HG03159 (cell line): ENCODE measurements around the gene HBZ.
"Not testable (repeated sequence)": the region's sequence is repeated elsewhere in the genome, so short reads cannot be mapped to it uniquely, and the experiment has no call there.

Source experiments
- ATAC-seq: cut with Tn5 transposase; IDR thresholded peaks from one replicate; pipeline ENCODE4 v1.9.1; 2021; ENCODE audit warnings: mild to moderate bottlenecking, moderate library complexity; ENCODE audit not compliant: unreplicated experiment

Gene HBZ

DNA sequence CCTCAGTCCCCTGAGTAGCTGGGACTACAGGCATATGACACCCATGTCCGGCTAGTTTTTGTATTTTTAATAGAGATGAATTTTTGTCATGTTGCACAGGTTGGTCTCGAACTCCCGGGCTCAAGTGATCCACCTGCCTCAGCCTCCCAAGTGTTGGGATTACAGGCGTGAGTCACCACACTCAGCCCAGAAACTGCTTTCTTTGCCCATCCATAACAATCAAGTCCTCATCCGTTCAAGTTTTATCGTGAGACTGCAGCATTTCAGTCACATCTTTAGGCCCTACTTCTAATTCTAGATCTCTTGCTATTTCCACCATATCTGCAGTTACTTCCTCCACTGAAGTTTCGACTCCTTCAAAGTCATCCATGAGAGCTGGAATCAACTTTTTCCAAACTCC, 20.3 kb upstream of the HBZ start:
- no peak for ATAC-seq

GRCh38 chr16:133716-134115, 18.7 kb upstream of the HBZ start:
- no peak for ATAC-seq

DNA sequence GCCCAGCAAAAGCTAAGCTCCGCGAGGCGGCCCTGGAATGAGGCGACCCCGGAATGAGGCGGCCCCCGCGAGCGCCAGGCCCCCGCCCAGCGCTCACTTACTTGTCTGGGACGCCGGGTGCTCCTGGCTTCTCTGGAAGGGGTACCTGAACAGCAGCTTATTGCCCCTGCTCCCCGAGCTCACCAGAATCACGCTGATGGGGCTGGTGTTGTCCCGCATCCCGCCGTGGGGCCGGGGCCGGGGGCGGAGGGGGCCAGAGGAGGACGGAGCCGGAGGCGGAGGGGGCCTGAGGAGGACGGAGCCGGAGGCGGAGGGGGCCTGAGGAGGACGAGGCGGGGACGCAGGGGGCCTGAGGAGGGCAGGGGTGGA, 14.4 kb upstream of the HBZ start:
- no peak for ATAC-seq

DNA sequence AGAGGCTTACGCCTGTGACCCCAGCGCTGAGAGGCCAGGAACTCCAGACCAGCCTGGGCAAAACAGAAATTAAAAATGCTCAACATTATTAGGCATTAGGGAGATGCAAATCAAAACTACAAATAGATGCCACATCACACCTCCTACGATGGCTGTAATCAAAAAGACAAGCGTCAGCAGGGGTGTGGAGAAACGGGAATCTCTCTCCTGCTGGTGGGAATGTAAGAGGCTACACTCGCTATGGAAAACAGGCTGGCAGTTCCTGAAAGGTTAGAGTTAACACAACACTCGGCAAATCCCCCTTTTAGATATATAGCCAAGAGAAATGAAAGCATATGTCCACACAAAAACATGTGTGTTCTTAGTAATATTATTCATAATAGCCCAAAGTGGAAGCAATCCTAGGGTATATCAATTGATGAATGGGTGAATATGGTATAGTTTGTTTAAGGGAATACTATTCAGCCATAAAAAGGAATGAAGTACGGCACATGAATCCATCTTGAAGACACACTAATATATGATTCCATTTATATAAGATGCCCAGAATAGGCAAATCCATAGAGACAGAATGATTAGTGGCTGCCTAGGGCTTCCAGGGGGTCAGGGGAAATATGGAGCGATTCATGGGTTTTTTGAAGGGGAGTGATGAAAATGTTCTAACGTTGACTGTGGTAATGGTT, 12.1 kb upstream of the HBZ start:
- no peak for ATAC-seq

DNA sequence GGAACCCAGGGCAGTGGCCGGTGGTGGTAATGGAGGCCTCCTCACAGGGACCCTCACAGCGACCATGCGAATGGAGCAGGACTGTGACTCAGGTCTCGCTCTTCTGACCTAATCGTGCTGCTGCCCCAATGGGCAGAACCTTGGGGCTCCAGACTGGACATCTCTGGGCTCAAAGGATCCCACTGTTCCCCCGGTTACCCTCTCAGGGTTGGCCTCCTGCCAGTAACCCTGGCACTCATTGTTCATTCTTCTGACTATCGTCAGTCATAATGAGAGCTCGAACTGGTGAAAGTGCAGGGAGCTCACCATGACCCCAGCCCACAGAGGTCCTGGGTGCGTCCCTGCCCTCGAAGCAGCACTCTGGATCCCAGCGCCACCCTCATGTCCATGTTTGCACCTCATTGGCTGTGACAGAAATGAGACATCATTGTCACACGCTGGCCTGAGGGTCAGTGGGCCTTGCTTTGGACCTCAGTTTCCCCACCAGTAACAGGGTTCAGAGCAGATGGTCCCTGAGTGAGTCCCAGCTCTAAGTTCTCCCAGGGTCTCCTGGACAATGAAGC, 10.0 kb upstream of the HBZ start:
- no peak for ATAC-seq

DNA sequence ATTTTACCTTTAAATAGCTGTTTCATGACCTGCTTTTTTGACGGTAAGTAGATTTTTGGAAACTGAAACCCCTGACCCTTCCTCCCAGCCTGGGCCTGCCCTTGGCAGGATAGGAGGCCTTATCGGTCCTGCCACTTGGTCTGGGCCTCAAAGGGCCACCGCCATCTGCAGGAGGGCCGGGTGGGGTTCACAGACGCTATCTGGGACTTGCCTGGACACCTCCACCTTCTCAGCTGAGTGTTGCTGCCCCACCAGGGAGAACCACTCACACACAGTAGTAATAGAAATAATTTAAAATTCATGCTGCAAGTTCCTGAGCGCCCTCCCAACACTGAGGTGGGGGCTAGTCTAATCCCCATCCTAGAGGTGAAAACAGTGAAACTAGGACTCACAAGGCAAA, 9.4 kb upstream of the HBZ start:
- no peak for ATAC-seq

DNA sequence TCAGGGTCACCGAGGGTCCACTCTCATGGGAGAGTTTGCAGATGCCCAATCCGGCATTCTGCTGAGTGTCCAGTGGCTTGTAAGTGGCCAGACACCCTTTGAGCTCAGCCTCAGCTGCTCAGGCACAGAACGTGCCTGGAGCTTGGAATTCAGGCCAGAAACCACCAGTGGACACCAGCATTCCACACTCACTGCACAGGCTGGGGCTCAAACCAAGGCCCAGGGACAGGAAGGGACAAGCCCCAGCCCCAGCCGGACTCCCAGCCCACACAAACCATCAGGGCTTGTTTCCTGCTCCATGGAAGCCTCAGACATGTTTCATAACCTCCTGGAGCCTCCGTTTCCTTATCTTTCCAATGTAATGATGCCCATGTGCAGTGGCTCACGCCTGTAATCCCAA, 9.0 kb upstream of the HBZ start:
- ATAC-seq, result no peak

- ATAC-seq, result no peak
Measured at GRCh38 chr16:144797-145252, 7.6 kb upstream of the HBZ start.

DNA sequence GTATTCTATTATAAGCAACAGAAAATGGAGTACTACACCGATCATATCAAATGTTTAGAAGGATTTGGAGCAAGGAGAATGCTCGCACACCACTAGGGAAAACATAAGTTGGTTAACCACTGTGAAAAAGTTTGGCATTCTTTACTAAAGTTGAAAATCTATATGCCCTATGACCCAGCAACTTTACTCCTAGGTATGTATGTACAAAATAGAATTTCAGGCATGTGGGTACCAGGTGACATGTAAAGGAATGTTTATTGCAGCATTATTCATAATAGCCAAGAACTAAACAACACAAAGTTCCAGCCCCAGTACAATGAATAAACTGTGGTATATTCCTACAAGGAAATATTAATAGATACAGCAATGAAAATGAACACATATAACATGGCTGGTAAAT, 5.8 kb upstream of the HBZ start:
- ATAC-seq, result no peak

GRCh38 chr16:149024-149660, 3.3 kb upstream of the HBZ start:
- no peak for ATAC-seq

GRCh38 chr16:153129-153521, 681 bp downstream of the HBZ start:
- not testable (repeated sequence) for ATAC-seq

DNA sequence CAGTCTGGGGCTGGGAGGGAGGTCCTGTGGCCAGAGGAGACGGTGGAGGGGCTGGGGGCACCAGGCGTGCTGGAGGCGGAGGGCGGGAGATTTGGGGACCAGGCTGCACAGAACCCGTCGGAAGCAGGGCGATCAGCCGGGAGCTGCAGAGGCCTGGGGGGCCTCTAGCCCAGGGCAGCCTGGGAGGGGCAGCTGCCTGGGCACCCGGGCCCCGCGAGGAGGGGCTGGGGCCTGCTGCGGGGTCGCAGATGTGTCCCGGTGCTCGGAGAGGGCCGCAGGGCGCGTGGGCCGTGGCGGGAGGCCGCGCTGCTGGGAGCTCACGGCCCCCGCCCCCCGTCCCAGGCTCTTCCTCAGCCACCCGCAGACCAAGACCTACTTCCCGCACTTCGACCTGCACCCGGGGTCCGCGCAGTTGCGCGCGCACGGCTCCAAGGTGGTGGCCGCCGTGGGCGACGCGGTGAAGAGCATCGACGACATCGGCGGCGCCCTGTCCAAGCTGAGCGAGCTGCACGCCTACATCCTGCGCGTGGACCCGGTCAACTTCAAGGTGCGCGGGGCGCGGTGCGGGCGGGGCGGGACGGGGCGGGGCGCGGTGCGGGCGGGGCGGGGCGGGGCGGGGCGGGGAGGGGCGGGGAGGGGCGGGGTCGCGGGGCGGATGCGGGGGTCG, 1.2 kb downstream of the HBZ start:
- not testable (repeated sequence) for ATAC-seq

DNA sequence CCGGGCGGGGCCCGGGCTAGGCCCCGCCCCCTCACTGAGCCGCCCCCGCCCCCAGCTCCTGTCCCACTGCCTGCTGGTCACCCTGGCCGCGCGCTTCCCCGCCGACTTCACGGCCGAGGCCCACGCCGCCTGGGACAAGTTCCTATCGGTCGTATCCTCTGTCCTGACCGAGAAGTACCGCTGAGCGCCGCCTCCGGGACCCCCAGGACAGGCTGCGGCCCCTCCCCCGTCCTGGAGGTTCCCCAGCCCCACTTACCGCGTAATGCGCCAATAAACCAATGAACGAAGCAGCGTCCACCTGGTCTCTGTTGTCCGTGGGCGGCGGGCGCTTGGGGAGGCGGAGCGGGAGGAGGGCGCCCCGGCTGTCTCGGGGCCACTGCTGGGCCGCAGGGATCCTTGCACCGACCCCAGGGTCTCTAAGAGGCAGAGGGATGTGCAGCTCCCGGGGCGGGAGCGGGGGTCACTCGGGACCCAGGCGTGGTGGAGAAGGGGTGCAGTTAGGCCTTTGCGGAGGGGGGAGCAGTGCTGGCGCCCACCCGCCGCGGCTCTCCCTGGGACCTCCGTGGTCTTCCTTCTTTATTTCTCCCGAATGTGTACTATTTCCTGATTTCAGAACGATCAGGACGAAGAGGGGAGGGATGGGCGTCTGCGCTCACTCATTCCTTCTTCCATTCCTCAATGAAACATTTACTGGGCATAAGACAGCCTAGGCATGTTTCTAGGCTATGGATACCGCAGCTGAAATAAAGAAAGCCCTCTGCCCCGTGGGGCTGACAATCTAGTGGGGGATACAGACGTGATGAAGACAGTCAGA, 2.0 kb downstream of the HBZ start:
- ATAC-seq, result no peak

- no peak for ATAC-seq
Measured at GRCh38 chr16:155031-155398, 2.6 kb downstream of the HBZ start.

DNA sequence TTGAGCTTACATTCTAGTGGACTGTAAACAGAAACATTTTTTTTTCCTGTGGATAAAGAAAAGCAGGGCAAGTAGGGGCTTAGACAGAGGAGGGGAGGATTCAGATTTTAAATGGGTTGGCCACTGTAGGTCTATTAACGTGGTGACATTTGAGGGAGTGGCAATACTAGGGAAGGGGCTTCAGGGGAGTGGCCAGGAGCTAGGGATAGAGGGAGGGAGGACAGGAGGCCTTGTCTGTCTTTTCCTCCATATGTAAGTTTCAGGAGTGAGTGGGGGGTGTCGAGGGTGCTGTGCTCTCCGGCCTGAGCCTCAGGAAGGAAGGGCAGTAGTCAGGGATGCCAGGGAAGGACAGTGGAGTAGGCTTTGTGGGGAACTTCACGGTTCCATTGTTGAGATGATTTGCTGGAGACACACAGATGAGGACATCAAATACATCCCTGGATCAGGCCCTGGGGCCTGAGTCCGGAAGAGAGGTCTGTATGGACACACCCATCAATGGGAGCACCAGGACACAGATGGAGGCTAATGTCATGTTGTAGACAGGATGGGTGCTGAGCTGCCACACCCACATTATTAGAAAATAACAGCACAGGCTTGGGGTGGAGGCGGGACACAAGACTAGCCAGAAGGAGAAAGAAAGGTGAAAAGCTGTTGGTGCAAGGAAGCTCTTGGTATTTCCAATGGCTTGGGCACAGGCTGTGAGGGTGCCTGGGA, 6.8 kb downstream of the HBZ start:
- ATAC-seq, result no peak

DNA sequence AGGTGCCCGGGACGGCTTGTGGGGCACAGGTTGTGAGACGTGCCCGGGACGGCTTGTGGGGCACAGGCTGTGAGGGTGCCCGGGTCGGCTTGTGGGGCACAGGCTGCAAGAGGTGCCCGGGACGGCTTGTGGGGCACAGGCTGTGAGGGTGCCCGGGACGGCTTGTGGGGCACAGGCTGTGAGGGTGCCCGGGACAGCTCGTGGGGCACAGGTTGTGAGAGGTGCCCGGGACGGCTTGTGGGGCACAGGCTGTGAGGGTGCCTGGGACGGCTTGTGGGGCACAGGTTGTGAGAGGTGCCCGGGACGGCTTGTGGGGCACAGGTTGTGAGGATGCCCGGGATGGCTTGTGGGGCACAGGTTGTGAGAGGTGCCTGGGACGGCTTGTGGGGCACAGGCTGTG, 7.8 kb downstream of the HBZ start:
- not testable (repeated sequence) for ATAC-seq

- ATAC-seq, result no peak
Measured at GRCh38 chr16:160691-161190, 8.3 kb downstream of the HBZ start.

GRCh38 chr16:162271-162991, 10.0 kb downstream of the HBZ start:
- no peak for ATAC-seq

DNA sequence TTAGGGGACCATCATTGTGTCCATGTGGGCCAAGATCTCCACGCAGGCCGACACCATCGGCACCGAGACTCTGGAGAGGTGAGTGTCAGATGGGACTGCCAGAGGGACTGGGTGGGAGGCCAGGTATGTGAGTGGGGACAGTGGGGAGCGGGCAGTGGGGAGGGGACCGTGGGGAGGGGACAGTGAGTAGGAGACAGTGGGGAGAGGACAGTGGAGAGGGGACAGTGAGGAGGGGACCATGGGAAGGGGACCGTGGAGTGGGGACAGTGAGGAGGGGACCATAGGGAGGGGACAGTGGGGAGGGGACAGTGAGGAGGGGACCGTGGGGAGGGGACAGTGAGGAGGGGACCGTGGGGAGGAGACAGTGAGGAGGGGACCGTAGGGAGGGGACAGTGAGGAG, 10.7 kb downstream of the HBZ start:
- not testable (repeated sequence) for ATAC-seq

DNA sequence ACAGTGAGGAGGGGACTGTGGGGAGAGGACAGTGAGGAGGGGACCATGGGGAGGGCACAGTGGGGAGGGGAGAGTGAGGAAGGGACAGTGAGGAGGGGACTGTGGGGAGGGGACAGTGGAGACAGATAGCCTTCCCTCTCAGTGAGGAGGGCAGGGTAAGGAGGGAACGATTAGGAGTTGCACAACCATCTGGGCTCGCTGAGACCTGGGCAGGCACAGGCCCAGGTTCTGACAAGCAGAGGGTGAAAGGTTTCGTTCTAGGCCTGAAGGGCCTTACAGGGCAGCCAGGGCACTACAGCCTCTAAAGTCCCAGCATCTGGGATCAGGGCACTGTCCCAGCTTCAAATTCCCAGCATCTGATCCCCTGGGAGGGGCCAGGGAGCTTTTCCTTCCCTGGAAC, 11.3 kb downstream of the HBZ start:
- not testable (repeated sequence) for ATAC-seq
